Right renal cortex interstitium (tissue), 3 donors: ENCODE data around the gene CACNA1C. TPM values are rescaled to one million over a fixed set of nuclear protein-coding genes. Genes with fewer than 3 reads are reported as not detected.

Experiments
- DNase-seq, 3 donors: peaks; one replicate each; pipeline ENCODE4 v3.0.0-alpha.2; 2013; ENCODE audit warnings: low read depth in 3 of 3, low spot score in 2 of 3
- polyA plus RNA-seq, 3 donors: library from polyadenylated mRNA; unstranded; fragments of 120-200 nt; gene quantifications; one replicate each; pipeline ENCODE4 v1.2.1, GENCODE V29; 2013; ENCODE audit not compliant: insufficient read length in 3 of 3

Gene CACNA1C
- polyA plus RNA-seq, 3 donors, result 5.7 to 6.4 (median 5.8) TPM

DNA sequence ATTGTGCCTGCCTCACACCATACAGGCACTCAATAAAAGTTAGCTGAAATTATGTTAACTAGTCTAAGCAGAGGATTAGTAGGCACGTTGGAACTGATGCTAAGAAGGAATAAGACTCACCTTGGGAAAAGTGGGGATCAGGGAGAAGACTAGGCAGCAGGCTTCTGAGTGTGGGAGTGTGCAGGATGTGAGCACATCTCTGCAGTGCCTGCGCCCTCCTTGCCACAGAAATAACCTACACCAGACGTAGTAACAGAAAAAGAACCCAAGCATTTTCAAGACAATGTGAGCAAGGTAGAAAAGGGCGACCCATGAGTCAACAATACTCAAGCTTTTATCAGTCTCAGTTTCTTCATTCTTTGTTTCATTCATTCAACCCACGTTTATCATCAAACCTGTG is 113.9 kb downstream of the CACNA1C start:
- no peak for DNase-seq

DNA sequence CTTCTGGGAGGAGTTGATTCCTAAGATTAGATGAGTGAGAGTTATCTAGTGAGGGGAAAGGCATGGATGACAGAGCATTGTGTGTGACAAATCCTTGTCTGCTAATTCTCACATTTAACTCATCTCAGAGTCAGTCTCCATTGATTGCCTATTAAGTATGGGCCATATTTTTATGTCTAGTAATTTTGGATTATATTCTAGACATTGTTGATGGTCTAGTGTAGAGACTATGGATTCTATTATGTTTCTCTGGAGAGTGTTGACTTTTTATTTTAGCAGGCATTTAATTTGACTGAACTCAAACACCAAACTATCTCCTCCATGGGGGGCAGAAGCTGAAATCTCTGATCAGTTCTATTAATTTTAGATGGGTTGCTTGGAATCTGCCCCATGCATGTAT is 114.4 kb downstream of the CACNA1C start:
- no peak for DNase-seq

DNA sequence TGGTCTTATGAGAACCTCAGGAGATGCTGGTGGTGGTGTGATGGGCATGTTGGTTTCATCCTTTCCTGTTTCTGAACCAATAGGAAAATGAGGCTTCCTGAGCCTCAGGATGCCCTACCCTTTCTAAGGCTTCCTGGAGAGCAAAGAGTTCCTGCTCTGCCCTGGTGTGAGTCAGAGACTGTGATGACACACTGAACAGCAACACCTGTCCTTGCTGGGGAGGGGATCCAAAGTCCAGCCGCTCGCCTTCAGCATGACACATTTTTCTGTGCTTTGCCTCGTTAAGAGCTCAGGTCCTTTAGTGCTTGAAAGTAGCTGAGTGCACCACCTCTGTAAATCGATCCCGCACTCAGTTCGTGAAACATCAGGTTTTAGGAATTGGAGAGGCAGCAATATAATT is 116.0 kb downstream of the CACNA1C start:
- no peak for DNase-seq

DNA sequence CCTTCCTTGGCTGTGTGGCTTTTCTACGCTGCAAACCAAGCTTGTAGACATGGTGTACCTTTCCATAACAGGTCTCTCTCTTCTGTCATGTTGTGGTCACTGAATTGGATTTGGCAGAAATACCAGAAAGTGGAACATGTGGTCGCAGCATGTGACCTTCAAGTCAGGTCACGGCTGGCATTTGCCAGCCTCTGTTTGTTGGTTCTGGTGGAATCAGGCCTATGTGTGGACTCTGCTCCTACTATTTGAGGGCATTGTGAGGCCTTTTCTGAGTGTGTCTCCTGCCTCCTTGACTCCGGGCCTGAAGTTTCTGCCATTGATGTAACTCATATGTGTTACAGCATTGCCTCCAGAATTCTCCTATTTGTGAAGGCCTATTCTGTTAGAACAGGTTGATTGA is 116.7 kb downstream of the CACNA1C start:
- DNase-seq, result no peak

DNA sequence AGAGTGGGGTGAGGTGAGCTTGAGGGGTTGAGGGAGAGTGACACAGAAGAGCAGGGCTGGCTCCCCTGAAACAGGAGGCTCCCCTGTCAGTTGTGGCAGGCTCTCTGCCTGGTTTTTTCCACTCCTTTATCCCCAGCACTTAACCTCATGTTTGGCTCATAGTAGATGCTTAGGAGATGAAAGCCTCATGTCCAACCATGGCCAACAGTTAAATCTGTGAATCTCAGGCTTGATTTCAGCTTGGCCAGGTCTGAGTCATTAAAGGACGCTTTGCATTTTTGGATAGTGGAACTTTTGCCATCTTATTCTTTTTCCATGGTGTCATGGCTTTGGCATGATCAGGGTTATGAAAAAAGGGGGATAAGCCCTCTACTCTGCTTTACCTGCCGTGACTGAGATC is 117.2 kb downstream of the CACNA1C start:
- DNase-seq, result no peak

DNA sequence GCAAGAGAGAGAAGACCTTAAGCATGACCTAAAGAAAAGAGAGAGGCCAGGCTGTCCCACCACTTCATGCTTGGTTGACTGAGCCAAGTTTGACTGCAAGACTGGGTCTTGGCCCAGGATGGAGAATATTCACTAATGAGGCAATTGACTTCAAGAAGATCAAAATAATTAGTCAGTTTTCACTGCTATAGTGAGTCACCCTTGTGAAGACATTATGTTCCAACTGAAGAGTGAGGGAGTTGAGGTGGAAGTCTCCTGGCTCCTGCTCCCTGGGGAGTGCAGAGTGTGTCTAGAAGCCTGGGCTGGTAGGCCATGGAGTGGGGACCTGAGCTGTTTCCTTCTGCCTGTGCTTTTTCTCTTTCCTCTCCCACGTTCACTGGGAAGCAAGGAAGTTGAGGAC is 117.6 kb downstream of the CACNA1C start:
- DNase-seq, result no peak

DNA sequence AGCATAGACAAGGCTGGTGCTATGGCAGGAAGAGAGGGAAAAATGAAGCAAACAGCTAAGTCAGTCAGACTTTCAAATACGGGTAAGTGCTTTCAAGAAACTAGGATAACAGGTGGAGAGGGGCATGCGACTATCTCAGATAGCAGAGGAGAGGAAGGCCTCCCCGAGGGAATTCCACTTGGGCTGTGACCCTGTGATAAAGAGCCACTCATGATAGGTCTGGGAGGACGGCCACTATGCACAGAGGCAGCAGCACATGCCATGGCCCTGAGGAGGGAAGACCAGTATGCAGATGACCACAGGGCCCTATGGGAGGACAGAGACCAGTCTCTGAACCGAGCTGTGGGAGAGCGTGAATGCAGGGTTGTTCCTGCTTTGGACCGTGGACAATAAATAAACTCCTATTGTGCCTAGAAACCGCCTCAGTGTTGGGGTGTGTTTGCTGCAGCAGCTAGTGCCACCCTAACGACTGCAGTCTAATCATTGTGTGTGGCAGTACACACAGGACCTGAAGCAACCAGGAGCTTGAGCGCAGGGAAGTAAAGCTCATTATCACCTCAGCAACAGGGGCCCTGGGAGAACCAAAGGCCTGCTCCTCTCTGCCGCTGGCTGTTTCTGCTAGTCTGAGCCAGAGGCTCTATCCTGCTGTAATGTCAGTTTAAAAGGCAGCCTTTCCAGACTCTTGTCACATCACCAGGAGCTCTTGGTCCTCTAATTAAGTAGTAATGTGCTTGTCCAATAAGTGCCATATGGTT is 119.1 kb downstream of the CACNA1C start:
- no peak for DNase-seq

DNA sequence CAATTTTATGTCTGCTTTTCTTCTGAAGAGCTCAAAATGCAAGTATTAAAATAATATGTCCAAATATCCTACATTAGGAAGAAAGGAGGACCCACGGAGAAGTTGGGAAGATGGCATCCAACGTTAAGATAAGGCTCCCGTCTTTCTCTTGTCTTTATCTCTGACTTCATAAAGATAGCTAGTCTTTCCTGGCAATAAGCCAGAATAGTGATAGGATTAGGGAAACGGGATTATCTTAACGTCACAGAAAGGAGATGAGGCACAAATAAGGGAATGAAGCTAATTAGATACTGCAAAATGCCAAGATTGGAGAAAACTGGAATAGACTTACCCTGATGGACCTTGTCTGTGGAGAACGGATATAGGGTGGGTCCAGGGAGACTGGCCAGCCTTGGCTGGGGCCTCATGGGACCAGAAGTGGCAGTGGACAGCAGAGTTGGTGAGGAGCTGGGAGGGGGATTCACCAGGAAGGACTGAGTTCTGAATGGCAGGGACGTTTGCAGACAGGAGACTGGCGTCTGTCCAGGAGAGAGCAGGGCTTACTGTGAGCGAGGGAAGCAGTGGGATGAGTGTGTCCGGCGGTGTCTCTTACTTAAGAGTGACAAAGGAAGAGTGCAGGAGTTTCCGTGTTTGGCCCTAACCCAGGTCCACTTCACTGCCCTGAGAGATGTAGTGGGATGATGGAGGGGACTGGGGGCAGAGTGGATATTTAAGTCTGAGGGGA is 119.9 kb downstream of the CACNA1C start:
- DNase-seq, result no peak

DNA sequence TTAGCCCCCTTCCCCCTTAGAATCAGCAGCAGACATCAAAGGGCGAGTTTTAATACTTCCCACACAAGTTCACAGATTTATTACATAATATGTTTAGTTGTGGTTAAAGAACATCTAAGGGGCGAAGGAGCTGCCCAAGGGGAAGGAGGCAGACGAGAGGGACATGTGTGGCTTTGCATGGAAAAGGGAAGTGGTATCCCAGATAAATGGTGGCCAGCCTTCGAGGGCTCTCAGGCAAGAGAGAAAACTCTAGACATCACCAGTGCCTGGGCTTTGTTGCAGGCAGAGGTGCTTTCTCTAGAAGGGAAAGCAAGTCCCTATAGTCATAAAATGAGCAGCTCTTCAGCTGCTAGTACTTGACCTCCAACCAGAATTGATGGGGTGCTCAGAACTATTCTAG is 121.2 kb downstream of the CACNA1C start:
- DNase-seq, result no peak

DNA sequence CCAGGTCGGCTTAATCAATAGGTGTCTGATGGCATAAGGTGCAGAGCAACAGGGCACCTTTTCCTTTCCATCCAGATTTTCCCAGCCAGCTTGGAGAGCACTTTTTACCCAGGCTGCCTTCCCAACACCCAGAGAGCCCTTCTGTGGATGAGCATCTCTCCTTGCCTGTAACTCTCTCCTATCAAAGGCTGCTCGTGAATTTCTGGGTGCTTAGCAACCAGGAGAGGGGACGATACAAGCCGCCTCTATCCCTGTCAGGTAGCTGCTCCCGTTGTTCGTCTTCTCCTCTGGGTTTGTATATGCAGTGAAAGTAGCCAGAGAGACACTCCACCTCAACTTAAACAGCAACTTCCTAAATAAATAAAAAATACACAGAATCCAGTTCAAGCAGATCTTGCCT is 124.2 kb downstream of the CACNA1C start:
- no peak for DNase-seq

DNA sequence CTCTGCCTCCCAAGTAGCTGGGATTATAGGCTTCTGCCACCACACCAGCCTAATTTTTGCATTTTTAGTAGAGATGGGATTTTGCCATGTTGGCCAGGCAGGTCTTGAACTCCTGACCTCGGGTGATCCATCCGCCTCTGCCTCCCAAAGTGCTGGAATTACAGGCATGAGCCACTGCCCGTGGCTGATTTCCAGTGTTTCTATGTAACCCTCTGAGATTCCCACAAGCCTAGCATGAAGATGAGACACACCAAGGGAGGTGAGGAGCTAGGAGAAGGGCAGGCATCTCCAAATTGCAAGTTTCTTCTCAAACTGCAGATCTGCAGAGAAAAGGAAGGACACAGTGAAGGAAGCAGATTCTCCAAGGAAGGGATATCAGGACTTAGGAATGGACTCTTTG is 125.0 kb downstream of the CACNA1C start:
- DNase-seq, result no peak

DNA sequence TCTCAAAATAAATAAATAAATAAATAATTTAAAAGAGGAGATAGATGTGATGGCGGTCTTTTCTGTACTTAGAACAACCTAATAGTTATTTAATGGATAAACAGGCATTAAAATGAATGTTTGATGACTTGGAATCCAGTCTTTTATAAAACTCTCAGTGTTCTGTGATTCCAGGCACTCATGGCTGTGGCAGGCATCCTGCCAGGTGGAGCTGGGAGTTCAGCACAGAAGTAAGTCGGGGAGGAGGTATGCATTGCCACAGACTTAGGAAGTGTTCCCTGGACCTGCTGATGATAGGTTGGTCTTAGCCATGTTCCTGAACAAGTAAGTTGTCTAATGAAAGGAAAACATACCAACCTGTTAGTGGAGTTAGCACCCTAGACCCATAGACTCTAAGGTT is 126.3 kb downstream of the CACNA1C start:
- DNase-seq, result no peak

DNA sequence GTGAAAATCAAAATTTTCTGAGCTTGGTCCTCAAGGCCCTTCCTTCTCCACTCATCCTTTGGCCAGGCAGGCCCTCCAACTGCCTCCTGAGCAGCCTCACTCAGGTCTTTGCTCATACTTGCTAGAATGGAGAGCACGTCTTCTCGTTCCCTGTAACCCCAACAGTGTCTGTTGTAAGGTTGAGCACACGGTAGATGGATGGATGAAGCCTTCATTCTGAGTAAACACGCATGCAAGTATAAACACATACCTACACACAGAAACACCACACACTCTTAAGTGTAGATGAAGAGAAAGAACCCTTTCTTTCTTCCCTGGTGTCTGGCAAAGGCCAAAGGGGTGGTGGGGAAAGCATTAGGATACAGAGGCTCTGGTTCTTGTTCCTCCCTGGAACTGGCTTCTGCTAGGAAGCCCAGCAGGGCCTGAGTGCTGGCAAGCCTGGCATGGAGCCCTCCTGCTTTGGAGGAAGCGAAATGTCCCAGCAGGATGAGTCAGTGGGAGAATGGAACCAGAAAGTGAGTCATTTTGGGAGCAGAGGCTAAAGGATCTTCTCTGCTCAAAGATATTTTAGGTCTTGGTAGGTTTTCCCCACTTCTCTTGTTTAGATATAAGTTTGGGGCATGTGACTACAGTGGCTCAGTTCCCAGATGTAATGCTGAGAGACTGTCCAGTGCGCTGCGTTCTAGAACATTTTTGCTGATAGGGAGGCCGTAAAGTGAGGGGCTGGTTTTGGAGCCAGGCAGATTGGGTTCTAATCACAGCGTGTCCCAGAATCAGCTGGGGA is 127.4 kb downstream of the CACNA1C start:
- DNase-seq, result no peak

DNA sequence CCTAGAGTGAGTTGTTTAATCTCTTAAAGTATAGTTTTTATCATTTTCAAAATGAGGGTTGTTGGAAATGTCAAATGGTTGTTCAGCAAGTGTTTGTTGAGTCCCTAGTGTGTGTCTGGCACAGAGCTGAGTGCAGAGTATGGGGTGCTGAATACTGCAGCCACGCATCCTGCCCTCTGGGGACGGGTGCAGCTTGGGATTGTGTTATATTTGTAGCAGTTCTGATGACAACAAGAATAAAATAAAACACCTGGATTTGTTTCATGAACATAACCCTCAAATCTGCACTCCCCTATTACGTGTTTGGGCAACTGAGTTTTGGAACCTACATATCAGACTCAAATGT is 127.9 kb downstream of the CACNA1C start:
- no peak for DNase-seq

DNA sequence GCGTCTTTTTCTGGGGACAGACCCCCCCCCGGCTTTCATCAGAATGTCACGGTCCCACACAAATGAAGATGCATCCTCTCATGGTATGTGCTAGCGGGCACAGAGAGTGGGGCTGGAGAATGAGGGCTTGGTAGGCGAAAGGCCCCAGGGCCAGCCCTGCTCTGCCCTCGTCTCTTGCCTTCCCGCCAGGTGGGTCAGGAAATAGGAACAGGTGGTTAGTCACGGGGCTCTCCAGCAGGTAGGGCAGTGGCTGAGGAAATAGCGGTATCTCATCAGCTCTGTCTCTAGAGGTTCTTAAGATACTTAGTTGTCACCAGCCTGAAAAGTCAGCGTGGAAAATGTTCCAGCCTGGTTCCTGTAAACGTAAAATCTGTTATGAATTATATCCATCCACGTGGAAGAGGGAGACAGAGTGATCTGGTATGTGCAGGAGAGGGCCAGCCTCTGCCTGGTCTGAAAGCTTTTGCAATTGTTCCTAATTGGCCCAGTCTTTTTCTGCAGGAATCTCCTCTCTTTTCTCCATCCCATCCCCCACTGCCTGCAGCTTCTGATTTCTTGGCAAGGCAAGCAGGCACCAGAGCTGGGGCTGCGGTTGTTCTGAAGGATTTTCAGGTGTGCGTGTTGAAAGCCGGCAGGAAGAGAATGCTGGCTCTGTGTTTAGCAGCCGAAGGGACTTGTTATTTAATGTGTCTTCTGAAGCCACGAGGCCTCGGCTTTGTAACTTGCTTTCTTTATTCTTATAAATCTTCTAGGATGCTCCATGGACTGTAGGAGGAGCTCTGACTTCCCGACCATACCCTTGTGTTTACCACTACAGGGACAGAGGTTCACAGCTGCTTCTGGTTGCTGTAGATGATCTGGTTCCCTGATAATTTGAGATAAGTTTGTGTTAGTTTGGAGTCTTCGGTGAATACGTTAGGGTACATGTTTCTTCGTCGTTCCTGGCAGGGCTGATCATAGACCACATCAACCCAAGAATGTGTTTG is 131.1 kb downstream of the CACNA1C start:
- DNase-seq, result no peak

DNA sequence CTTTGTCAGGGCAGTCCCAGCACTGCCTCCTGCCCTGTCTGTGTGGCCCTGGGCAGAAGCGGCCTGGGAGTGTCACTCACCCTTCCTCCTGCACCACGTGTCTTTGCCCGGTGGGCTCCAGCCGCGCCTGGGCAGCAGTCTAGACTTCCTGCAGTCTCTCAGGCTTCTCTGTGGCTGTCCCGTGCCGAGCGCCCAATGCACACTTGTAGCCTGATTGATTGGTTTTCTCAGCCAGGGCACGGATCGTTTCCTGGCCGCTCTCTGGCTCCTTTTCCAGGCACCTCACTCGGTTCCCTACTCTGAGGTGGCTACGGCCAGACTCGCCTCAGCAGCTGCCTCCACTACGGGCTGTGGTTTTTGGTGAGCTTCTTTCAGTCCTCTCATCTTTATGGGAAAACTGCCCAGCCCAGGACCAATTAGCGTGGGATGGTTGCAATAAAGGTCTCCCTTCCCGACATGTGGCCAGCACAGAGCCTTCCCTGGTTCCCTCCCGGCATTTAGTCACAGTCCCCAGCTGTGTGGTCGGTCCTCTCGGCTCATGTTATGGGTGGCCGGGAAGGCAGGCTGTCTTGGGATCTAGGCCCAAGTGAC is 133.1 kb downstream of the CACNA1C start:
- no peak for DNase-seq

DNA sequence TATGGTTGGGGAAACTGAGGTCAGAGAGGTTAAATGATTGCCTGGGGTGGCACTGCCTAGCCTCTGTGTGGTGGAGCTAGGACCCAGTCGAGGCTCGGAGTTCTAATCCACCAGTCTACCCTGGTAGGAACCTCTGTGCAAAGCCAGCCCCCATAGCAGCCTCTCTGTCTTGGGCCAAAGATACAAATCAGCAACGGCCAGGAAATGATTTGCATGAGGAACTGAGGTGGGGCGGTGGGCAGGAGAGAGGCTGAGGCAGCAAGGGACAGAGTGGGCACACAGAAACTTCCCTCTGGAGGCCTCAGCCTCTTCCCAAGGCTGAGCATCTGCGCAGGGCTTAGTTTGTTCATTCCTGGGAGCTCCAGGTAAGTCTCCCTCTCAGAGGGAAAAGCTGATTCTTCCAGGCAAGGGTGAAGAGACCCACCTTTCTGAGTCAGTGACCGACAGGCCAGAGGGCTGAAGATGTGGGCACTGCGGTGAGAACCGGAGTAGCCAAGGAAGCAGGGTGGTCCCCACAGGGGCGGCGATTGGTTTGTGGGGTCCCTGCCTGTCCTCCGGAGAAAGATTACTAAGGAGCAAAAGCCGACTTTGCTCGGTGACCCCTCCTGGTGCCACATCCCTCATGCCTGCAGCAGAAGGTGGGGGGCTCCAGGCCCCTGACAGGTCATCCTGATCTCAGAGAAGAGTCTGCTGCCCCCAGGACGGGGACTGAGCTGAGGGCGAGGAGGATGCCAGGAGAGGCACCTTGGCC is 134.6 kb downstream of the CACNA1C start:
- DNase-seq, result no peak

DNA sequence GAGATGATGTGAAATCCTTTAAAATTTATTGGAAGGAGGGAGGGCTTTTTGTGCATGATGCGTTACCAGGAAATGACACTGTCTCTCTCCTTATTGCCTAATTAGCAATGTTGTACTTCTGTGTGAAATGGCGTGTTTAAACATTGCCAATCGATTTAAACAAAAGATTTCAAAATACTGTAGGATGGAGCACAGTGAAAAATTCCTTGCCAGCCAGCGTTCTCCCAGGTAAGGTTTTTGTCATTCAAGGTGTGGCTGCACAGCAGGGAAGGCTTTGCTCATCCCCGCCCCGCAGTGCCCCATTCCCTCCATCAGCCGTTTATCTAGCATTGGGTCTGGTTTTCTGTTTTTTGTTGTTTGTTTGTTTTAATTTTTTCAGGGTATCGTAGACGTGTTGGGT is 137.3 kb downstream of the CACNA1C start:
- no peak for DNase-seq

DNA sequence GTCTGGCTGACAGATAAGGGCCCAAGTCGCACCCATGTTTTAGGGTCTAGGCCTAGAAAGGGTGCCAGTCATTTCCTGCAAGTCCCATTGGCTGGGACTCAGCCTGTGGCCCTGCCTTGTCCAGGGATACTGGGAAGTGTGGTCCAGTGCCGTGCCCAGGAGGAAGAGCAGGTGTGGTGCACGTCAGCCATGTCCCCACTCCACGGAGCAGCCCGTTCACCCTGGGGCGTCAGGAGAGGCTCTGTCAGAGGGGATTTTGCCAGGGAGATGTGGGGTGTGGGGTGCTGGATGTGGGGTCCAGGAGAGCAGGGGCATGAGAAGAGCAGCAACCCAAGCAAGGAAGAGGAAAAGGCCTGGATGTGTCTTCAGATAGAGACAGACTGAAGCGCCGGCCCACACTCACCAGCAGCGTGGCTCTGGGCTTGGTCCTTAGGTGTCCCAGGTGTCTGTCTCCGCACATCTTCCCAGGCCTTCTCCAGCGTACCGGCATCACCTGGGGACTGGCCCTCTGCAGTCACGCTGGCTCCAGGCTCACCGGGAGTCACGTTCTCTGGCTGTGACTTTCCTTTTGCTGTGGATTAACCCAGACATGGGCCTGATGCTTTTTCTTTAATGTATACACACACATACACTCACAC is 138.2 kb downstream of the CACNA1C start:
- no peak for DNase-seq
